Measurements from ENCODE around the gene SPHKAP. TPM values are rescaled to one million over a fixed set of nuclear protein-coding genes. Genes with fewer than 3 reads are reported as not detected.

SPHKAP gene
- total and polyA plus RNA-seq, 2 donors (not counting 1 experiment from before 2014, with no cell fraction given): not detected

DNA sequence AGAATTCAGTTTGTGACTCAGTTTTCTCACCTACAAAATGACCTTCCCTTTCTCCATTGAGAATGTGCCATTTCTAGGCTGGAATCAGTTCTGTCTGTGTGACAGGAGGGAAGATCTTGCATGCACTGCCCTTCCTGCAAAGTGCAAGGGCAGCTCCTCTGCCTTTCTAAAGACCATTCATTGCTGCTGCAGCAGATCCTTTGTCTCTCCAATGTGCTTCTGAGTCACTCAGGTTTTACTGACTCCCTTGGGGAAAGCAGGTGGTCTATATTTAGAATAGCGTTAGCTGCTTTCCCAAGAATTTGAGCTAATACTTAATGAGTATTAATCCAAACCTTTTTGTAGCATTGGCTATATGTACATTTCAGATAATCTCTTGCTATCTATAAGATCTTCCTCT, 247.6 kb downstream of the SPHKAP start:
- no peak for DNase-seq (ENCODE audit: low read depth in 2 of 2)
- Histone ChIP-seq H3K9me3 (ENCODE audit: control insufficient read depth, insufficient read depth, low read depth, low read length) (no peaks in the 10 kb centered on the region), H3K27ac (ENCODE audit: insufficient read depth, low read length) (no peak overlapping the region), H3K36me3 (ENCODE audit: control insufficient read depth, insufficient read depth, low read length) (no peaks in the 10 kb centered on the region), H3K4me2 (ENCODE audit: extremely low read depth, insufficient read depth, low read length) (no peak overlapping the region), H3K9ac (ENCODE audit: insufficient read depth, low read length) (no peak overlapping the region), H3K79me2 (ENCODE audit: control insufficient read depth, insufficient read depth, low read length) (no peaks in the 10 kb centered on the region), H2AFZ (ENCODE audit: low read length) (no peak overlapping the region), H3K4me1 (ENCODE audit: control insufficient read depth, extremely low read depth, insufficient read depth, low read length) (no peaks in the 10 kb centered on the region), H3K4me3 (replicated peaks in 1 of 4; ENCODE audit: control extremely low read depth in 1 of 4, insufficient read depth in 1 of 4, low read depth in 3 of 4, low read length in 4 of 4) (no peak overlapping the region), H3K27me3 (ENCODE audit: control insufficient read depth, insufficient read depth, low read length) (no peaks in the 10 kb centered on the region), H4K20me1 (ENCODE audit: control insufficient read depth, extremely low read depth, insufficient read depth, low read length) (no peaks in the 10 kb centered on the region)
- TF ChIP-seq, protein P1, sequence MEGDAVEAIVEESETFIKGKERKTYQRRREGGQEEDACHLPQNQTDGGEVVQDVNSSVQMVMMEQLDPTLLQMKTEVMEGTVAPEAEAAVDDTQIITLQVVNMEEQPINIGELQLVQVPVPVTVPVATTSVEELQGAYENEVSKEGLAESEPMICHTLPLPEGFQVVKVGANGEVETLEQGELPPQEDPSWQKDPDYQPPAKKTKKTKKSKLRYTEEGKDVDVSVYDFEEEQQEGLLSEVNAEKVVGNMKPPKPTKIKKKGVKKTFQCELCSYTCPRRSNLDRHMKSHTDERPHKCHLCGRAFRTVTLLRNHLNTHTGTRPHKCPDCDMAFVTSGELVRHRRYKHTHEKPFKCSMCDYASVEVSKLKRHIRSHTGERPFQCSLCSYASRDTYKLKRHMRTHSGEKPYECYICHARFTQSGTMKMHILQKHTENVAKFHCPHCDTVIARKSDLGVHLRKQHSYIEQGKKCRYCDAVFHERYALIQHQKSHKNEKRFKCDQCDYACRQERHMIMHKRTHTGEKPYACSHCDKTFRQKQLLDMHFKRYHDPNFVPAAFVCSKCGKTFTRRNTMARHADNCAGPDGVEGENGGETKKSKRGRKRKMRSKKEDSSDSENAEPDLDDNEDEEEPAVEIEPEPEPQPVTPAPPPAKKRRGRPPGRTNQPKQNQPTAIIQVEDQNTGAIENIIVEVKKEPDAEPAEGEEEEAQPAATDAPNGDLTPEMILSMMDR (conservative IDR thresholded peaks at IDR 0.05 in 1 of 2, IDR thresholded peaks at IDR 0.05 in 1 of 2; ENCODE audit: low read depth in 1 of 2, low read length in 2 of 2): no peak
- no peak for TF ChIP-seq EZH2 (IDR thresholded peaks at IDR 0.05; ENCODE audit: low read length, missing control alignments)

DNA sequence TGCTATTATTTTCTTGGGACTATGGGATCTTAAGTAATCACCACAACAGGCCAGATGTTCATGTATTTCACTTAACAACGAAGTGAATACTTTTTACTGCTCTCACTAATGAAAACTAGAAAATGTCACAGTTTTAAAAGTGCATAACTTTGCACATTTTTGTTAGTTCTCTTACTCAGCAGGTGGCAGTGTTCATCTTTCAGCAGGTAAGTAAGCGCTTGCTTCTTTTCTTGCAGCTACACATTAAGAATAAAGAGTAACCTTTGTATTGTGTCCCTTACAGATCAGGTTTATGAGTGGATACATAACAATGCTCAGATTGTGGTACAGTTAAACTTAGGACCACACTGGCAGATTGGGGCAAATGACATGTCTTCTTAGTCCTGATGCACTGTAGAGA, 249.1 kb downstream of the SPHKAP start:
- no peaks in the 10 kb centered on the region for H3K9me3 ChIP-seq (ENCODE audit: control insufficient read depth, insufficient read depth, low read depth, low read length)
- H3K27me3 ChIP-seq (ENCODE audit: control insufficient read depth, insufficient read depth, low read length): no peaks in the 10 kb centered on the region
- TF ChIP-seq, protein P1 (conservative IDR thresholded peaks at IDR 0.05 in 1 of 2, IDR thresholded peaks at IDR 0.05 in 1 of 2; ENCODE audit: low read depth in 1 of 2, low read length in 2 of 2): no peak
- TF ChIP-seq EZH2 (IDR thresholded peaks at IDR 0.05; ENCODE audit: low read length, missing control alignments): no peak
- no peak overlapping the region for H2AFZ ChIP-seq (ENCODE audit: low read length)
- no peaks in the 10 kb centered on the region for H4K20me1 ChIP-seq (ENCODE audit: control insufficient read depth, extremely low read depth, insufficient read depth, low read length)
- H3K79me2 ChIP-seq (ENCODE audit: control insufficient read depth, insufficient read depth, low read length): no peaks in the 10 kb centered on the region
- H3K4me1 ChIP-seq (ENCODE audit: control insufficient read depth, extremely low read depth, insufficient read depth, low read length): no peaks in the 10 kb centered on the region
- H3K4me3 ChIP-seq (replicated peaks in 1 of 4; ENCODE audit: control extremely low read depth in 1 of 4, insufficient read depth in 1 of 4, low read depth in 3 of 4, low read length in 4 of 4): no peak overlapping the region
- H3K9ac ChIP-seq (ENCODE audit: insufficient read depth, low read length): no peak overlapping the region
- H3K27ac ChIP-seq (ENCODE audit: insufficient read depth, low read length): no peak overlapping the region
- DNase-seq (ENCODE audit: low read depth in 2 of 2): no peak
- H3K36me3 ChIP-seq (ENCODE audit: control insufficient read depth, insufficient read depth, low read length): no peaks in the 10 kb centered on the region
- H3K4me2 ChIP-seq (ENCODE audit: extremely low read depth, insufficient read depth, low read length): no peak overlapping the region

DNA sequence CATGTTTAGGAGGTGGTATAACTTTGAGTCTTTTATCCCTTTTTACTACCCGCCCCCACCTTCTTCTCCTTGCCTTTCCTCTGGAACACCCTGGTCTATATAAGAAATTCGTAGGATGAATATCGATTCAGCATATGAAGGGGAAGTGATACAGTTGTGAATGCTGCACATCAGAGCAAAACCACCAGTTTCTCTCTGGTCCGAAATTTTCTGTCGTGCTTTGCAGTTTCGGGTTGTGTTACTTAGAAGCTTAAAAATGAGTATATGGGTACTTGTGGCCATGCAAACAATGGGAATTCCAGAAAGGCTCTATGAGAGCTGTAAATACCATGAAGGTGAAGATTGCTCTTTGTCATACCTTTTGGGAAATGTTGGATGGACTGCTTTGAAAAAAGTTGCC, 249.5 kb downstream of the SPHKAP start:
- Histone ChIP-seq H3K9me3 (ENCODE audit: control insufficient read depth, insufficient read depth, low read depth, low read length) (no peaks in the 10 kb centered on the region), H3K27me3 (ENCODE audit: control insufficient read depth, insufficient read depth, low read length) (no peaks in the 10 kb centered on the region), H3K4me2 (ENCODE audit: extremely low read depth, insufficient read depth, low read length) (no peak overlapping the region), H3K4me3 (replicated peaks in 1 of 4; ENCODE audit: control extremely low read depth in 1 of 4, insufficient read depth in 1 of 4, low read depth in 3 of 4, low read length in 4 of 4) (no peak overlapping the region), H3K79me2 (ENCODE audit: control insufficient read depth, insufficient read depth, low read length) (no peaks in the 10 kb centered on the region), H3K9ac (ENCODE audit: insufficient read depth, low read length) (no peak overlapping the region), H2AFZ (ENCODE audit: low read length) (no peak overlapping the region), H3K36me3 (ENCODE audit: control insufficient read depth, insufficient read depth, low read length) (no peaks in the 10 kb centered on the region), H3K4me1 (ENCODE audit: control insufficient read depth, extremely low read depth, insufficient read depth, low read length) (no peaks in the 10 kb centered on the region), H4K20me1 (ENCODE audit: control insufficient read depth, extremely low read depth, insufficient read depth, low read length) (no peaks in the 10 kb centered on the region), H3K27ac (ENCODE audit: insufficient read depth, low read length) (no peak overlapping the region)
- TF ChIP-seq EZH2 (IDR thresholded peaks at IDR 0.05; ENCODE audit: low read length, missing control alignments): no peak
- TF ChIP-seq, protein P1 (conservative IDR thresholded peaks at IDR 0.05 in 1 of 2, IDR thresholded peaks at IDR 0.05 in 1 of 2; ENCODE audit: low read depth in 1 of 2, low read length in 2 of 2): no peak
- DNase-seq (ENCODE audit: low read depth in 2 of 2): no peak
